D721Med (cell line): Measurements from ENCODE around the gene PARVA.
A peak's percentile ranks its signal among the peaks of the same experiment; 100 is the strongest.

Source experiments
- DNase-seq: peaks from one replicate; pipeline ENCODE4 v3.0.0; 2011; ENCODE audit warnings: low spot score; ENCODE audit not compliant: insufficient read length
- FAIRE-seq: peaks from 2 replicates; lab custom pipeline; 2011; peaks lifted over from hg19 to GRCh38; lab: Jason Lieb, UNC
- CTCF ChIP-seq: IDR thresholded peaks from 2 replicates; pipeline ENCODE4 v1.5.1; 2012; ENCODE audit warnings: mild to moderate bottlenecking, control low read depth; ENCODE audit not compliant: insufficient read depth; ENCODE audit errors: missing control alignments

Gene PARVA

GRCh38 chr11:12573707-12574485 lies 196.5 kb downstream of the PARVA start:
- TF ChIP-seq CTCF: no peak
- DNase-seq: no peak
- FAIRE-seq: no peak

DNA sequence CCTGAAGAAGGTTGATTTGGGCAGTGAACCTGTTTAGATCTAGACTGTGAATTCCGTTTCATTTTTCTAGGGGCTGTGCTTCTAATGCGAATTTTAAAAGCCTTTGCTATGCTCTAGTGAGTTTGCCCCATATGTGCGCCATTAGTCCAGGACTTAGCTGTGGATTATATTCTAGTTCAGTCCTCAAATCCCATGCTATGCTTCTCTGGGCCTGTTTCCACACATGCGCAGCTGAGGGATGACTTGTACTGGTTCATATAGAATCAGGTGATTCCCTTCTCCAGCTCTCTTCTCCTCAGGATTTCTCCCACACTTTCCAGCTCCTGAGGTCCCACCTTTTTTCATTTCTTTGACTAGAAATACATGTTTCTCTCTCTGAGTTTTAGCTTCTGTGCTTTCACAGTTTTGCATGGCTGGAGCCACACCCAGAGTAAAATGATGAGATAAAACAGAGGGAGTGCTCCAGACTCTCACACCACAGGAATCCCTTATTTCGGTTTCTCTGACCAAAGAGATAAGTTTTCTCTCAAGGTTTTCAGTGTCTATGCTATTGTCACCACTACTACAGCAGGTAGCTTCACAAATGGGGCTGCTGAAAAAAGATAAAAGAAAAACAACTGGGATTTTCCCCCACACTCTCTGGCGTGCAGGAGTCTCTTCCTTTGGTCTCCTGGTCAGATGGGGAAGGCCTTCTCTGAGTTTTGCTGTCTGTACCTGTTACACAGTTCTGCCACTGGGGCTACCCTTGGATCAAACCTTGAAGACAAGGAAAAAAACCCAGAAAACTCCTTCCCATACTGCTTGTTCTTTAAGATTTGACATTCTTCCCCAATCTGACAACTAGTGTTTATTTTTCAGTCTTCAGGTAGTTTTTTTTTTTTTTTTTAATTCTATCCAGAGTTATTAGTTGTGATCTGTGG lies 200.6 kb downstream of the PARVA start:
- peak; percentile 79 for FAIRE-seq
- TF ChIP-seq CTCF: no peak
- peak; percentile 30 for DNase-seq

- no peak for TF ChIP-seq CTCF
- no peak for FAIRE-seq
- DNase-seq: no peak
Measured at GRCh38 chr11:12581416-12581815, 204.0 kb downstream of the PARVA start.

DNA sequence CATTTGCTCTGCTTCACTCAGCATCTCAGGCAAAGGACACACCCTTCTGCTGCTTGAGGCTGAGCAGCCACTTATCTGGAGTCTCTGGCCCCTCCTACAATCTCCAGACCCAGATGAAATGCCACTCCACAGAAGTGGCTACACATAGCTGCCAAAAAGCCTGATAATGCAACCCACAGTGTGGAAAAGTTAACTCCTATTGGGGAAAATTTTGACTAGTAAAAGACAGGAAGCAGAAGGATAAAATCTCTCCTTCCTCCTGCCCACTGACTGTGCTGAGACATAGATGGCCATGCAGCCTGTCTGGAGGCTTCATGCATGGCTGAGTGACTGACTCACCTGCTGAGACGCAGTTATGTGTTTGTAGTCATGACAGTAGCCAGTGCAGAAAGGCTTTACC lies 204.6 kb downstream of the PARVA start:
- no peak for DNase-seq
- no peak for TF ChIP-seq CTCF
- FAIRE-seq: no peak
